Osteoblast (primary cell): Measurements from ENCODE around the gene CHPF. TPM values are rescaled to one million over a fixed set of nuclear protein-coding genes. Genes with fewer than 3 reads are reported as not detected.

ENCODE experiments used
- DNase-seq: peaks from one replicate; pipeline ENCODE4 v3.0.0; 2011; ENCODE audit warnings: low spot score, mixed read lengths; ENCODE audit not compliant: insufficient read length; ENCODE audit errors: missing footprints
- H2AFZ ChIP-seq: 2 replicates; pipeline ENCODE4 v1.6.0; 2011; ENCODE audit warnings: mild to moderate bottlenecking, low read length
- H3K27ac ChIP-seq: 2 replicates; pipeline ENCODE4 v1.5.1; 2011; ENCODE audit warnings: mild to moderate bottlenecking, low read depth, low read length, moderate library complexity
- H3K27me3 ChIP-seq: 2 replicates; pipeline ENCODE4 v1.6.0; 2012; ENCODE audit warnings: mild to moderate bottlenecking, control low read depth, inconsistent platforms, low read length, moderate library complexity; ENCODE audit not compliant: insufficient read depth
- H3K36me3 ChIP-seq: 2 replicates; pipeline ENCODE4 v1.5.1; 2011; ENCODE audit warnings: mild to moderate bottlenecking, low read length, control low read depth, moderate library complexity; ENCODE audit not compliant: insufficient read depth
- H3K4me1 ChIP-seq: 2 replicates; pipeline ENCODE4 v1.5.1; 2011; ENCODE audit warnings: mild to moderate bottlenecking, low read length, control low read depth, moderate library complexity; ENCODE audit not compliant: insufficient read depth
- H3K4me2 ChIP-seq: 2 replicates; pipeline ENCODE4 v1.6.0; 2011; ENCODE audit warnings: mild to moderate bottlenecking, low read length; ENCODE audit not compliant: insufficient read depth
- H3K4me3 ChIP-seq: fragments of 200-600 bp; sonication (generic); 3 replicates; pipeline ENCODE4 v1.5.1; 2012; ENCODE audit warnings: mild to moderate bottlenecking, low read length, inconsistent platforms; ENCODE audit not compliant: insufficient read depth
- H3K79me2 ChIP-seq: 2 replicates; pipeline ENCODE4 v1.6.0; 2012; ENCODE audit warnings: mild to moderate bottlenecking, low read length, control low read depth, inconsistent platforms; ENCODE audit not compliant: insufficient read depth
- H3K9me3 ChIP-seq: 2 replicates; pipeline ENCODE4 v1.5.1; 2011; ENCODE audit warnings: low read depth, low read length, control low read depth
- H4K20me1 ChIP-seq: 2 replicates; pipeline ENCODE4 v1.6.0; 2012; ENCODE audit warnings: mild to moderate bottlenecking, low read length, control low read depth; ENCODE audit not compliant: insufficient read depth
- total RNA-seq: library from RNA; depleted of rRNA; stranded (reverse); fragments of >200 nt; gene quantifications from 2 replicates; pipeline ENCODE4 v1.2.3, GENCODE V29; 2012
- TF ChIP-seq, protein P1 (sequence below): IDR thresholded peaks from 2 replicates; pipeline ENCODE4 v1.5.1; 2011; ENCODE audit warnings: mild to moderate bottlenecking, low read depth, low read length, moderate library complexity; ENCODE audit errors: extremely low read depth

Gene CHPF
- total RNA-seq, 1 donor, result 192 TPM

GRCh38 chr2:219525533-219526232 is 17.9 kb downstream of the CHPF start:
- no peak for DNase-seq
- H4K20me1 ChIP-seq, result no peaks in the 10 kb centered on the region
- H2AFZ ChIP-seq, result no peak overlapping the region
- no peak overlapping the region for H3K4me2 ChIP-seq
- no peaks in the 10 kb centered on the region for H3K79me2 ChIP-seq
- peaks cover 37% of the 10 kb centered on the region for H3K27me3 ChIP-seq
- no peaks in the 10 kb centered on the region for H3K9me3 ChIP-seq
- H3K4me3 ChIP-seq, result no peak overlapping the region
- H3K36me3 ChIP-seq, result no peaks in the 10 kb centered on the region
- H3K4me1 ChIP-seq, result peaks cover 17% of the 10 kb centered on the region
- TF ChIP-seq, protein P1, sequence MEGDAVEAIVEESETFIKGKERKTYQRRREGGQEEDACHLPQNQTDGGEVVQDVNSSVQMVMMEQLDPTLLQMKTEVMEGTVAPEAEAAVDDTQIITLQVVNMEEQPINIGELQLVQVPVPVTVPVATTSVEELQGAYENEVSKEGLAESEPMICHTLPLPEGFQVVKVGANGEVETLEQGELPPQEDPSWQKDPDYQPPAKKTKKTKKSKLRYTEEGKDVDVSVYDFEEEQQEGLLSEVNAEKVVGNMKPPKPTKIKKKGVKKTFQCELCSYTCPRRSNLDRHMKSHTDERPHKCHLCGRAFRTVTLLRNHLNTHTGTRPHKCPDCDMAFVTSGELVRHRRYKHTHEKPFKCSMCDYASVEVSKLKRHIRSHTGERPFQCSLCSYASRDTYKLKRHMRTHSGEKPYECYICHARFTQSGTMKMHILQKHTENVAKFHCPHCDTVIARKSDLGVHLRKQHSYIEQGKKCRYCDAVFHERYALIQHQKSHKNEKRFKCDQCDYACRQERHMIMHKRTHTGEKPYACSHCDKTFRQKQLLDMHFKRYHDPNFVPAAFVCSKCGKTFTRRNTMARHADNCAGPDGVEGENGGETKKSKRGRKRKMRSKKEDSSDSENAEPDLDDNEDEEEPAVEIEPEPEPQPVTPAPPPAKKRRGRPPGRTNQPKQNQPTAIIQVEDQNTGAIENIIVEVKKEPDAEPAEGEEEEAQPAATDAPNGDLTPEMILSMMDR, result no peak
- H3K27ac ChIP-seq, result no peak overlapping the region

DNA sequence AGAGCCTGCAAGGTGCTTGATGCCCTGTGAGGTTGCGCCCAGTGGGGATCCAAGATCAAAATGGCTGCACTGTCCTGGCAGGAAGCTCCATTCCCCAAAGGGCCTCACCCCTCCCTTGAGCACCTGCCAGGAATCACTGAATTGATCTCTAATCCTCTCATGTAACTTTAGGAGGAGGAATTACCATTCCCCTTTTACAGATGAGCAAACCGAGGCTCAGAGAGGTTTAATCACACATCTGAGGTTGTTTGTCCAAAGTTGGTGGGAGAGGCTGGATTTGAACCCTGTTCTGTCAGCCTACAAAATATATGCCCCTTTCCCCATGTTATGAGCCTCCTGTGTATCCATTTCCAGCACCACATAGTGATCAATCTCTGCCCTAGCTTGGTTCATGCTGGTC is 18.8 kb downstream of the CHPF start:
- no peak overlapping the region for H3K27ac ChIP-seq

GRCh38 chr2:219523031-219523671 is 20.5 kb downstream of the CHPF start:
- no peaks in the 10 kb centered on the region for H4K20me1 ChIP-seq
- no peaks in the 10 kb centered on the region for H3K36me3 ChIP-seq
- H3K4me1 ChIP-seq, result peaks cover 16% of the 10 kb centered on the region
- TF ChIP-seq, protein P1, result no peak
- H3K4me2 ChIP-seq, result peak overlapping the region; percentile 71
- DNase-seq, result no peak
- no peaks in the 10 kb centered on the region for H3K79me2 ChIP-seq
- no peaks in the 10 kb centered on the region for H3K9me3 ChIP-seq
- H3K27me3 ChIP-seq, result peaks cover 19% of the 10 kb centered on the region
- H3K4me3 ChIP-seq, result peak overlapping the region; percentile 65
- no peak overlapping the region for H3K27ac ChIP-seq
- no peak overlapping the region for H2AFZ ChIP-seq

More for the DNA sequence above, 18.8 kb downstream of the CHPF start:
- TF ChIP-seq, protein P1, result no peak
- no peak for DNase-seq
- no peak overlapping the region for H2AFZ ChIP-seq
- no peaks in the 10 kb centered on the region for H3K9me3 ChIP-seq
- peaks cover 35% of the 10 kb centered on the region for H3K27me3 ChIP-seq
- H3K4me3 ChIP-seq, result no peak overlapping the region
- H3K4me1 ChIP-seq, result peaks cover 18% of the 10 kb centered on the region
- no peaks in the 10 kb centered on the region for H3K36me3 ChIP-seq
- H3K4me2 ChIP-seq, result no peak overlapping the region
- no peaks in the 10 kb centered on the region for H3K79me2 ChIP-seq
- H4K20me1 ChIP-seq, result no peaks in the 10 kb centered on the region
